Measurements from ENCODE around the gene TST.

TST gene

DNA sequence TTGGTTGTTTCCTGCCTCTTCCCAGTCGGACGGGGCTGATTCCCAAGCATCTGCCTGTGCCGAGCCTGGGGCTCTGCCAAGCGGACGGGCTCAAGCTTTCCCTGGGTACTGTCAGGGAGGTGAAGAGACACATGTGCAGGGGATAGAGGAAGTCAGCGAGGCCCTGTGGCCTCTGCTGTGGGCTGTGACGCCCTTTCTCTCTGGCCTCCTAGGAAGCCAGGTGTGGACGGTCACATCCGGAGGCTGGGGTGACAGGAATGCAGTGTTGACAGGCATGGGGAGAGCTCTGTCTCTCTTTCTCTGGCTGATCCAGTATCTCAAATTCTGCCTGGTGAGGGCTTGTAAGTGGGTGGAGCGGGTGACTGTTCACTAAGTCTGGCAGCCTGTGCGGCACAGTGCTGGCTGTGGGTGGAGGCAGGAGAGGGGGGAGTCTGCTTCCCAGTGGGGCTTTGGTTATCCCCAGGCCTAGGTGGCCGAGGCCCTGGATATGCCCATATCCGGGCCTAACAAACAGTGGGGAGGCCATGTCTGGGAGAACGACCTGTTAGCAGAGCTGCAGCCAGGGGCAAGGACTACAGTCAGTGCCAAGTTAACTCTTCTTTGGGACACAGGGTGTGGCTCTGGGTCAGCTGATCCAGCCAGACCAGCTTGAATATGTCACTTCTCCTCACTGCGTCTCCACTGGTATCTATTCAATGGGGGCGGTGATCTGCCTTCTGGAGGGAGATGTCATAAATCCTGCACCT lies 34.2 kb upstream of the TST start:
- DNase-seq, result no peak

DNA sequence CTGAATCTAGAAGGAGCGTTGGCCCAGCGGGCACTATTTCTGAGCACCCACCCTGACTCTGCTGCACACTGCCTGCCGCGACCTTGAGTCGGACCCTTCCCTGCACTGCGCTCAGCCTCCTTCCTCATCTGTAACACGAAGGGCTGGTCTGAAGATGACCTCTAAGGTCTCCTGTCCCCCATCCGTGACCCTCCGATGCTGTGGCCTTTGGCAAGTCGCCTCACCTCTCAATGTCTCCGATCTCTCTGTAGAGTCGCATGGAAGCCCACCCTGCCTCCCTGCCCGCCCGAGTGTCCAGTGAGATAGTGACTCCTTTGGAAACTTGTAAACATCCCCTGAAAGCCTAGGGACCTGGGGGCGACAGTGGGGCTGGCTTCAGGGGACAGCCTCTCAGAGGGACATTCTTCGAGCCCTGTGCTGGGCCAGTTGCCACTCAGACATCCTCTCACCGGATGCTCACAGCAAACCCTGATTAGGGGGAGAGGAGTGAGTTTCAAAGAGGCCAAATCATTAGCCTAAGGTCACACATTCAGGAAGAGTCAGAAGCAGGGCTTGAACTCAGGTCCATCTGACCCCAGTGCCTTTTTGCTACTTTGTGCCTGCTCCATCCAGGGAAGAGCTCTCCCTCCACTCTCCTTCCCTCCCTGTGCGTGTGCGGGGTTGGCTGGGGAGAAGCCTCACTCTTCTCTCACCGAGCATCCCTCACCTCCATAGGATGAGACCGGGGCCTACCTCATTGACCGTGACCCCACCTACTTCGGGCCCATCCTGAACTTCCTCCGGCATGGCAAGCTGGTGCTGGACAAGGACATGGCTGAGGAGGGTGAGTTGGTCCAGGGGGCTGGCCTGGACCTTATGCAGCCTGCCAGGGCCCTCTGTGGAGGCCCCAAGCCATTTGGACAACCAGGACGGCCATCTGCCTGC lies 33.4 kb upstream of the TST start:
- DNase-seq, result no peak

DNA sequence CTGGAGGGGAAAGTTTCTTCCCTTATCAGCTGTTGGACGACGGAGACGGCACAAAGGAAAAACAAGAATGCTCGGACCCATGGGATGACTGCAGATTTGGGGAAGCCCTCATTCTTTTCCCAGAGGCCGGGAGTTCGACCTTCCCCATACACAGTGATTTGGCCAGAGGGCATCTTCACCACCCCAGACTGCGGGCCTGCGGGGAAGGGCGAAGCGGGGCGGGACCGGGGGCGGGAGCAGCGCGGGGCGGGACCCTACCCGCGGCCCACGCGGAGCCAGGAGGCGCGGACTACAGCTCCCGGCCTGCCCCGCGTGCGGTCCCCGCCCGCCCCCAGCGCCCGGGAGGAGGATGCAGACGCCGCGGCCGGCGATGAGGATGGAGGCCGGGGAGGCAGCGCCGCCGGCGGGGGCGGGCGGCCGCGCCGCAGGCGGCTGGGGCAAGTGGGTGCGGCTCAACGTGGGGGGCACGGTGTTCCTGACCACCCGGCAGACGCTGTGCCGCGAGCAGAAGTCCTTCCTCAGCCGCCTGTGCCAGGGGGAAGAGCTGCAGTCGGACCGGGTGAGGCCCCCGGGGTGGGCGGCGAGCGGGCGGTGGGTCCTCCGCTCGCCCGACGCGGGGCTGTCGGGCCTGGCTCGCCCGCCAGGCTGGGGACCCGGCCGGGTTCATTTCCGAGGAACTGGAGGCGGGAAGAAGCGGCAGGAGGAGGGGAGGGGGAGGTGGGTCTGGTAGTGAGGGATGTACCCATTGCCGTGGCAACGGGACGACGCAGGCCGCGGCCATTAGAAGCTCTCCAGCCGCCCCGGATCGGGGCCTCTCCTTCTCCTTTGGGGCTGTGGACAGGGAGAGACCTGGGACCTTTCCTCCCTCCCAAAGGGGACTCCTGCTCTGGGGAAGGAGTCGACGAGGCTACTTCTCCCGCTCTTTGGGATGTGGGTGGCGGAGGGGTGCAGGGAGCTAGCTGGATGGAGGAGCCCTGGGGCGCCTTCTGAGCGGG lies 32.4 kb upstream of the TST start, which contains the start of gene KCTD17:
TSS of gene KCTD17 (plus strand) at position 352 of the 995 bp plus-strand sequence. CDS start at position 371, 19 bp downstream.
- peak; percentile 55 for DNase-seq

DNA sequence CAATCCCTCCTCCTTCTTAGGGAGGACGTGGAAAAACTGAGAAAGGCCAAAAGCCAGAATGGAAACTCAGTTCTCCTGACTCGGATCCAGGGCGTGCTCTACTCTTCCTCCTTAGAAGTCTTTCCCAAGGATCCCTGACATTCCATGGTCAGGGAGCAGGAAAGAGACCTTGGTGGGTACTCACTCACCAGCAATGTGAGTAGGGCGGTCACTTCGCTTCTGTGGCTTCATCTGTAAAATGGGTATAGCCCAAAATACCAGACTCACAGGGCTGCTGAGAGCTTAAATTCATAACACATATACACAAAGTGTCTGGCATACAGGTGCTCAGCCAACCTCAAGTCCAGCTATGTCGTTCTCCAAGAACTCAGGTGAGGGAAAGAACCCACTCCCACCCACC lies 31.7 kb upstream of the TST start:
- DNase-seq, result no peak

DNA sequence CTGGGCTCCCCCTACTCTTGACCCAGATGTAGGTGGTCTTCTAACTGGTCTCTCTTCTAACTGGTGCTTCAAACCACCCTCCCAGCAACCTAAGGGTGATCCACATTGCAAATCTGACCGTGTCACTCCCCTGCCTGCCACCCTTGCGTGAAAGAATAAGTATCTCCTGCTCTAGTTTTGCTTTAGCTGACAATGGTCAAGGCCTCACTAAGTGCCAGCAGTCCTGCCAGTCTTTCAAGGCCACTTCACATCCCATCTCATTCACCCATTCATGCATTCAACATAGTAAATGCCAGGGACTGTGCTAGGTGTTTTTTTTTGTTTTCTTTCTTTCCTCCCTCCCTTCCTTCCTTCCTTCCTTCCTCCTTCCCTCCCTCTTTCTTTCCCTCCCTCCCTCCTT lies 30.0 kb upstream of the TST start:
- DNase-seq, result no peak

DNA sequence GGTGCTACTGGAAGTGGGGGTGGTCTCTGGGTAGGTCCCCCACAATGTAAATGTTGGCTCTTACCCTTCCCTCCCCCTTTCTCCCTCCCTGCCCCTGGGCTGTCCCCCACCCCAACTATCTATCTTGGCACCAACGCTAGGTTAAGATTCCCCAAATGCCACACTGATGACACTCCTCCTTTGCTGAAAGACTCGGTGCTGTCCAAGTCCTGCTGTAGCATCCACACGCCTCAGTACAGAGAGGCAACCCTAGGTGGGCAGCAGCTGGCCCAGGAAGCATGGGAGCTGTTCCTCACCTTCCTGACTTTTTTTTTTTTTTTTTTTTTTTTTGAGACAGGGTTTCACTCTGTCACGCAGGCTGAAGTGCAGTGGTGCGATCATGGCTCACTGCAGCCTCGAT lies 28.9 kb upstream of the TST start:
- DNase-seq, result no peak

DNA sequence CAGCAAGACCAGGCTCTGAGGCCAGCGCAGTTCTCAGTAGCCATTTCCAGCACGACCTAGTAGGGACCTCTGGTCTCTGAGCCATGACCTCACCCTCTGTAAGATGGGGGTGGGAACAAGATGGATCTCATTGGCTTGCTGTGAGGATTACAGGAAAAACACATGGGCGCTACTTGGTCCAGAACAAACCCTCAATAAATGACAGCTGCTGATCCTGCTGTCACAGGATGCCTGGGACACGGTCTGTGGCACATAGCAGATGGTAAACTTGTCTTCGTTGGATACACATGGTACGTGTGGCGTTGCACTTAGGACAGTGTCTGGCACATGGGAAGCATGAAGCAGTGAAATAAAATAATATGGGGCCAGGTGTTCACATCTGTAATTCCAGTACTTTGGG lies 27.8 kb upstream of the TST start:
- DNase-seq, result no peak

DNA sequence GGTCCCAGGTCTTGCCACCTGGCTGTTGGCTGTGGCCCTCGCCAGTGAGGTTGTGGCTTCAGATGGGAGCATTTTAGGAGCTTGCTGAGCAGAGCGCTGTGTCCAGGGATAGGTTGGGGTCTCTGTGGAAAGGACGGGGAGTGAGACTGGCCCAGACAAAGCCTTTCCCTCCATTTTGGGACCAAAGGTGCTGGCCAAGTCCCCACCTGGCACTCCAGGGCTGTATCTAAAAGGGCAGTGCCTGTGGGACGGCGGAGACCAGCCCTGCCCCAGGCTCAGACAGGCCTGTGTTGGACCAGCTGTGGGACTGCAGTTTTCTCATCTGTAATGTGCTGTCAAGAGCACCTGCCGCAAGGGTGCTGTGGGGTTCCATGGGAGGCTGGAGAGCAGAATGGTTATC lies 27.3 kb upstream of the TST start:
- DNase-seq, result no peak

DNA sequence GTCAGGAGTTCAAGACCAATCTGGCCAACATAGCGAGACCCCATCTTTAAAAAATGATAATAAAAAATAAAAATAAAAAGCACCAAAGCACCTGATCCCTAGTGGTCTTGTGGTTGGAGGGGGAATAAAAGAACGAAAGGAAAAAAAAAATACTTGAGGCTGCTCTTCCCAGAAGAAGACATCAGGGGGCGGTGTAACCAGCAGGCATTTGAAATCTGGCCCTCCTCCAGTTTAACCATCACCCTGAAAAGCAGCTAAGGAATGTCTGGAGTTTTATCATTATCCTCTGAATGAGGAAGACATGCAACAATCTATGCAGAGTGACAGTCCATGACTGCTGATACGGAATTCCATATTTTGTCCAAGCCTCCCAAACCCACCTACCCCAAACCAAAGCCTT lies 26.7 kb upstream of the TST start:
- DNase-seq, result no peak

DNA sequence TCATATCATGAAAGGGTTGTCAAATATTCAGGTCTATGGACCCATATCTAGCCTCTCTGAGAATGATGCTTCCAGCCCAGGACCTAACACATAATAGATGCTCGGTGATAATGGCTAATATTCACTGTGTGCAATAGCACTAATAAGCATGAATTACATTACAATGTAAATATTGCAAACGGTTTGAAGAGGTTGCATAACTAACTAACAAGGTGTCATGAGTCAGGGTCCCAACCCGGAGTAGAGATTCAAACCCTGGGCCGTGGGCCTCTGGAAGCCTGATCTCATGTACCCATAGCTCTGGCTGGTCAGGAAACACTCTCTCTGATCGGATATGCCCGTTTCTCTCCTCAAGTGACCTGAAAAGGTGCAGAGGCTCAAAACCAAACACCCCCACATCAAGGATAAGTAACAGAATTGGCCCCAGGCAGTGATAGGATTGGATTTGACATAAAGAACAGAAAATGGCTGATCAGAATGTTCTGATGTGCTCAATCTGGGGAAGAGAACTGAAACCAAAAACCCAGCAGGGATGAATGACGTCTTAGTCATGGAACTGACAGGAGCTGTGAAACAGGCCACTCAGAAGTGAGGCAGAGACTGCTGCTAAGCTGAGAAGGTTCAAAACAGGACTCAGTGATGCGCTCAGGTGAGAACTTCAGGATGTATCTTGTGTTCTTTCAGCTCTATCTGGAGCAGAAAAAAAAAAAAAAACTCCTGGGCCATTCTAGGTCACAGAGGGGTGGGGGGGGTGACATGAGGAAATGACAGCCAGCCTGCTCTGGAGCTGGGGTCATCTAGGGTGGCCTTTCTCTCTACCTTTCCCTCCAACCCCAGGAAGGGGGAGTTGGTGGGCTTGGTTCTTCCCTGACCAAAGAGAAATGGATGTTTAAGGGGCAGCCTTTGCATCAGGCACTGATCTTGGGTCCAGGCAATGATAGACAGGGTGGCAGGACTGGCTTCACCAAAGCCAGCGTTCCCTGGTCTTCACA lies 25.7 kb upstream of the TST start:
- no peak for DNase-seq

DNA sequence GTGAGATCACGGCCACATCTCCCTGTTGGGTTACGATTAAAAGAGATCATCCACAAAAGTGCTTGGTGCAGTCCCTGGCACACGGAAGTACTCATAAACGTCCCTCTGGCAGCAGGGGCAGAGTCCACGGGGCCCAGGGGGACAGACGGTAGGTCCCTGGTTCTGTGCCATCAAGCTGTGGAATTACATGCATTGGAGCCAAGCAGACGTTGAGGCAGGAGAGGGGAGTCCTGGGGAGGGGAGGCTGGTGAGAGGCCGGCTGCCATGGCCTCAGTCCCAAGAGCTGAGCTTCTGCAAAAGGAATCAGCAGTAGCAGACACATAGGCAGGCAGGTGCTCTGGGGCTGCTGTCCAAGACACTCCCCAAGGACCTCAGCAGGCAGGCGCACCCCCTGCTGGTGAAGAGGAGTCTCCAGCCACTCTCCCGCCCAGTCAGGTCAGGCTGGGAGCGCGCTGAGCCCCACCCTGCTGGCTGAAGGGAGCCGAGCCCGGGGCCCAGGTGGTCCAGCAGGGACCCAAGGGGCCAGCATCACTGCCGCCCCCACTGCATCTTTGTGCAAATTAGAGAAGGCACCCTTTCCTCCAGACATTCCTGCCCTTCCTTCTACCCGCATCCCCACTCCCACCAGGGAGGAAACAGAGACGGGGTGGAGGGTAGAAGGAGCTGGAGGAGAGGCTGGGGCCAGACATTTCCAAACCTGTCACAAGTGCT lies 24.7 kb upstream of the TST start:
- peak; percentile 24 for DNase-seq

DNA sequence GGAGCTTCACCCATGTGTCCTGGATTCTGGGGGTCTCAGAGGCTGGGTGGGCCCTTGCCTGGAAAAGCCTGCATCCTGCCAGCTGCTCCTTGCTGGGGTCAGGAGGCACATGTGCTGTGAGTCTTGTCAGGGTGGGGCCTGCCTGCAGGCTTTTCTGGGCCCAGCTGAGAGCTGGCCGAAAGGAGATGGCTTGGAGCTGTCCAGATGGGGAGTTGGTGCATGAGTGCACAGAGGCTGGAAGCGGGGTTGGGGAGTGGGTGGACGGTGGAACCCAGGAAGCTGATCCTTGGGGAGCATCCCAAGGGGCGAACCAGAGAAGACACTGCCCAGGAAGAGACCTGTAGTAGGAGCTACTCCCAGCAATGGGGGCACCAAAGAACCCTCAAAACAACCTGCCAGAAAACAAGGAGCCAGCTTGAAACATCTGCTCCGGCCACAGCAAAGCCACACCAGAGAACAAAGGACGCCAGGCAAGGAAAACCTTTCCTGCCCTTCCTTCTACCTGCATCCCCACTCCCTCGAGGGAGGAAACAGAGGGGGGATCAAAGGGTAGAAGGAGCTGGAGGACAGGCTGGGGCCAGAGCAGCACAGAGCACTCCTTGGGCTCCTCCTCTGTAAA lies 24.1 kb upstream of the TST start:
- no peak for DNase-seq

DNA sequence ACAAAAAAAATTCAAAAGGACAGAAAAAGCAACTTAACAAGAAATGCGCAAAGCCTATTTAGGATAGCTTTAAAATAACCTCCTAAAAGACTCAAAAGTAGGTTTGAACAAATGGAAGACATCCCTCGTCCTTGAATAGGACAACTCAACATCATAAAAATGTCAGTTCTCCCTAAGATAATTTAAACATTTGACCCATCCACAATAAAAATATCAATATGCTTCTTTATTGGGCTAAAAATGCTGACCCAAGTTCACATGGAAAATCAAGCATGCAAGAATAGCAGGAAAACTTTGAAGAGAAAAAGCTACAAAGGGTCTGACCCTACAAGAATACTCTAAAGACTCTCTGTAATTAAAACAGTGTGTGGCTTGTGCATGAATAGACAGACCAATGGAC lies 20.2 kb upstream of the TST start:
- DNase-seq, result no peak

DNA sequence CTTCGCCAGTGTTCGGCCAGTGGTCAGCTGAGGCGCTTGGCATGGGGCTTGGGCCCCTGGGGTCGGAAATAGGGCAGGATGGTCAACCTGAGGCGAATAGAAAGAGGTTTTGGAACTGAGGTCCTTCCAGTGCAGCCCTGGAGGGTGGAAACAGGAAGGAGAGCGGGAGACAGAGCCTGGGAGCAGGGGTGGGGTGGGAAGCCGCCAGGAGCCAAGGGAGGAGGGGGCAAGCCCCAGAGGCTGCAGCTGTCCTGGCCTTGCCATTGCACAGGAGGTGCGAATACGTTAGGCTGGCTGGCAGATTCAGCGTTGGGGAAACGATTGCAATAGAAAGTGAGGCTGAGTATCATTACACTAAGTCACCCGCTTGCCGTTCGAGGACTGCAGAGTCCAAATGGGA lies 18.4 kb upstream of the TST start:
- no peak for DNase-seq

DNA sequence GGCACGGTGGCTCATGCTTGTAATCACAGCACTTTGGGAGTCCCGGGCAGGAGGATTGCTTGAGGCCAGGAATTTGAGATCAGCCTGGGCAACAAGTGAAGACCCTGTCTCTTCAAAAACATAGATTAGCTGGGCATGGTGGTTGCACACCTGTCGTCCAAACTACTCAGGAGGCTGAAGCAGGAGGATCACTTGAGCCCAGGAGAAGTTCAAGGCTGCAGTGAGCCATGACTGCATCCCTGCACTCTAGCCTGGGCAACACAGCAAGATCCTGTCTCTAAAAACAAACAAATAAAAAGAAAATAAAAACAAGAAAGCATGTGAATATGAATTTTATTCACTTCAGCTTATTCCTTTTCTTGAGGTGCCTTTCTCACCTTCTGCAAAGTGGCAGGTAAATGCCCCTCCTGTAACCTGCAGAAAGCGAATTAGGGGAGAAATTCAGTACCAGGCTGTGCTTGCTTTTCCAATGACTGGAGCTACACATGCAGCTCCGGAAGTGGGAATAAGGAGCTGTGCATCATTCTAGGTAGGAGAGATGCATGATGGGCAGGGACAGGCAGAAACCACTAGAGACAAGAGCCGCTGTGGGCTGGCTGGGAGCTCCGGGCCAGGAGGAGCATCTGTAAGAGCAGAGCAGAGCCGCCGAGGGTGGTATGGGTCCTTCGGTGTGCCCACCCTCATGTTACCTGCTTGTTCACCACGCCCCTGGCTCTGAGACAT lies 17.6 kb upstream of the TST start:
- no peak for DNase-seq

DNA sequence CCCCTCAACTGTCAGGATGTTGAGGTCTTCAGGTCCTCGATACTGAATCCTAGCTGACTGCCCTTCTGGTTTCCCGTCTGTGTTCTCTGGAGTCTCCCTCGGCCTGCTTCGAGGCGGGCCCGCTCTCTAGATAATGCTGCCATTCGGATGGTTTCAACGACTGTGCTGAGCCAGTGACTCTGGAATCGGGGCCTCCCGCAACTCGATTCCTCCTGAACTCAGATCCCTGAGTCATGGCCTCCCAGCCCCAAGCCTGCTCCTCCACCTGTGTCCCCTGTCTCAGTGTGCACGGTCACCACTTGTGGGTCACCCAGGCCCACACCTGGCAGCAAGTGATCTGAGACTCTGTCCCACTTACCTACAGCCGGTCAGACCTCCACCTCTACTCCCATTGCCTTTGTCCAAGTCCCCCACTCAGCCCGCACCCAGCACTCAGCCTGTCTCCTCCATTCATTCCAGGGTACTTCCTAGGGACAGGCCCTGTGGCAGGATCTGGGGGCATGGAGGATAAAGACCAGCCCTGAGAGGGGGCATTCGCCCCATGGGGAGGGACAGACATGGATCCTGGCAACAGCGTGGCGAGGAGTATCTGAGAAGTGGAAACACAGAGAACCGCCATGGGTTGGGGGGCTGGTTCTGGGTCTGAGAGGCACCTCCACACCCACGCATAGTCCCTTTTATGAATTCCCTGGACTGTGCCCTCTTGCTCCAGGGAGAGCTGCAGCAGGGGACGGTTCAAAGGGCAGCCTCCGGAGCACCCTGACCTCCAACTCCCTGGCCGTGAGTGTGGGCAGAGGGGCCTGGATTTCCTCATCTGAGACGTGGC lies 14.6 kb upstream of the TST start:
- DNase-seq, result no peak

DNA sequence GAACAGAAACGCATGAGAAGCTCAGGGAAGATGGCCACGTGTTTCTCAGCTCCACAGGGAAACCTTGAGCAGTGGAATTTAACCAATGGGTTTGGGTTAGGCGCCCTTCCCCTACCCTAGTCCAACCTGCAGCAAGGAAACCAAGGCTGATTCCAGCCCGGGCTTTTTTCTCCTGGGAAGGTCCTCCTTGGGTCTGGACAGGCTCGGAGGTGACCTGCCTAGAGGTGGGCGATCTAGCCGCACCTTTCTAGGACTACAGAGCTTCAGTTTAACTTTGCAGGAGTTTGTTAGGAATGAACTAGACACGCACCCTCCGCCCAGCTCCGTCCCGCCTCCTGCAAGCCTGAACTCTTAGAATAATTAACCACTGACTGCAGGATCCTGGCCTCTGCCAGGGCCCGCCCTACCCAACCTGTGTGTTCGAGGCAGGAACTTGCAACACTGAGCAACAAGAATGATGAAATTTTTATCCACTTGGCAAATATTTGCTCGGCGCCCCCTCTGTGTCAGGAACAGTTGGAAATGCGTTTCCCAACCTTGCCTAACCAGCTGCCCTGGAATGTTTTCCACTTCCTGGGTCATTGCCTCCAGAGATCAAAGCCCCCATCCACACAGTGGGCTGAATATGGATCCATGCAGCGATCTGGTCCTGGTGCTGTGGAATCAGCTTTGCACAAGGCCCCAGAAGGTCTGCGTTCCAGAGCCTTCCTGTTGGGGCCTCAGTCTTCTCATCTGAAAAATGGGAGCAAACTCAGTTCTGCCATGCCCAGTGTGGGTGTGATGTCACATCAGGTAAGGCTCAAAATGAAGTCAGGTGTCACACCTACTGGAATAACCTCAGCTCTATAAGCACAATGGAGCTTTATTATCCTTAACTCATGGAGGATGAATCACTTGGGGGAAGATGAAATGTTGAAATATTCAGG lies 13.6 kb upstream of the TST start:
- no peak for DNase-seq

DNA sequence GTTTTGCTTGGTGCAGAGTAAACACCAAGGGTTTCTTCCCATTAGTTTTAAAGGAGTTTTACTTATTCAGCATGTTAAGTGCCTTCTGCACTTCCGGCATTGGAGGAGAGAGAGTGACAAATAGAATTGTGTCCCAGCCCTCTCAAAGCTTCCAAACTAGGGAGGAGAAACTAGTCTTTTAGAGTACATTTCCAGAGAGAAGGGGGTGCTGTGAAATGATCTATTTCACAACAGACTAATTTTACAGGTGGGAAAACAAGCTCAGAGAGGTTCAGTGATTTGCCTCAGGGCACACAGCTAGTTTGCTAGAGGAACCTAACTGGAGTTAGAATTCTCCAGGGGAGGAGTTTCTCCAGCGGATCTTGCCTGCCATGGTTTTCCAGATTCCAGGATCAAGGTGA lies 12.9 kb upstream of the TST start:
- no peak for DNase-seq
